OCI-LY3 (cell line): ENCODE data around the gene ITPKB.
A peak's percentile ranks its signal among the peaks of the same experiment; 100 is the strongest.

Experiments
- H2AFZ ChIP-seq: fragments of 200-600, 300-600 bp; shearing (Covaris generic); 2 replicates; pipeline ENCODE4 v1.6.0; 2014; ENCODE audit warnings: antibody characterized with exemption, low read depth, low read length
- H3K27ac ChIP-seq: fragments of 200-600, 300-600 bp; sonication (generic); 2 replicates; pipeline ENCODE4 v1.5.1; 2014; ENCODE audit warnings: mild to moderate bottlenecking, low read length, moderate library complexity, mixed read lengths
- H3K27me3 ChIP-seq: fragments of 200-600, 300-600 bp; sonication (generic); 2 replicates; pipeline ENCODE4 v1.6.1; 2014; ENCODE audit warnings: low read depth, low read length, mixed read lengths
- H3K36me3 ChIP-seq: fragments of 200-600, 300-600 bp; sonication (generic); replicated peaks from 2 replicates; pipeline ENCODE3; 2014; ENCODE audit warnings: low read depth, low read length, mixed read lengths
- H3K4me1 ChIP-seq: fragments of 300-600, 200-600 bp; sonication (generic); 2 replicates; pipeline ENCODE4 v1.6.1; 2014; ENCODE audit warnings: low read length, mixed read lengths
- H3K4me2 ChIP-seq: fragments of 200-600, 300-600 bp; sonication (generic); 2 replicates; pipeline ENCODE4 v1.6.1; 2014; ENCODE audit warnings: low read length, mixed read lengths
- H3K4me3 ChIP-seq: fragments of 300-600, 200-600 bp; sonication (generic); 2 replicates; pipeline ENCODE4 v1.5.1; 2014; ENCODE audit warnings: antibody characterized with exemption, mild to moderate bottlenecking, low read length, moderate library complexity
- H3K79me2 ChIP-seq: fragments of 300-600, 200-600 bp; shearing (Covaris generic); 2 replicates; pipeline ENCODE4 v1.6.1; 2014; ENCODE audit warnings: mild to moderate bottlenecking, low read length, mixed read lengths
- H3K9ac ChIP-seq: fragments of 300-600, 200-600 bp; shearing (Covaris generic); 2 replicates; pipeline ENCODE4 v1.6.0; 2014; ENCODE audit warnings: mild to moderate bottlenecking, low read length, moderate library complexity
- H3K9me3 ChIP-seq: fragments of 200-600, 300-600 bp; shearing (Covaris generic); 2 replicates; pipeline ENCODE4 v1.6.1; 2014; ENCODE audit warnings: low read length, mixed read lengths; ENCODE audit not compliant: insufficient read depth
- H4K20me1 ChIP-seq: fragments of 200-600, 300-600 bp; sonication (generic); 2 replicates; pipeline ENCODE4 v1.6.1; 2016; ENCODE audit warnings: low read length, mixed read lengths; ENCODE audit not compliant: insufficient read depth
- EZH2phosphoT487 ChIP-seq: fragments of 200-600 bp; shearing (Covaris generic); IDR thresholded peaks from 2 replicates; pipeline ENCODE4 v1.6.1; 2018; ENCODE audit warnings: antibody characterized with exemption, mixed run types, low read depth
- TF ChIP-seq, protein P1 (sequence below): fragments of 200-600, 300-600 bp; sonication (generic); IDR thresholded peaks from 2 replicates; pipeline ENCODE4 v1.5.1; 2014; ENCODE audit warnings: antibody characterized with exemption, low read length, low read depth

ITPKB gene

DNA sequence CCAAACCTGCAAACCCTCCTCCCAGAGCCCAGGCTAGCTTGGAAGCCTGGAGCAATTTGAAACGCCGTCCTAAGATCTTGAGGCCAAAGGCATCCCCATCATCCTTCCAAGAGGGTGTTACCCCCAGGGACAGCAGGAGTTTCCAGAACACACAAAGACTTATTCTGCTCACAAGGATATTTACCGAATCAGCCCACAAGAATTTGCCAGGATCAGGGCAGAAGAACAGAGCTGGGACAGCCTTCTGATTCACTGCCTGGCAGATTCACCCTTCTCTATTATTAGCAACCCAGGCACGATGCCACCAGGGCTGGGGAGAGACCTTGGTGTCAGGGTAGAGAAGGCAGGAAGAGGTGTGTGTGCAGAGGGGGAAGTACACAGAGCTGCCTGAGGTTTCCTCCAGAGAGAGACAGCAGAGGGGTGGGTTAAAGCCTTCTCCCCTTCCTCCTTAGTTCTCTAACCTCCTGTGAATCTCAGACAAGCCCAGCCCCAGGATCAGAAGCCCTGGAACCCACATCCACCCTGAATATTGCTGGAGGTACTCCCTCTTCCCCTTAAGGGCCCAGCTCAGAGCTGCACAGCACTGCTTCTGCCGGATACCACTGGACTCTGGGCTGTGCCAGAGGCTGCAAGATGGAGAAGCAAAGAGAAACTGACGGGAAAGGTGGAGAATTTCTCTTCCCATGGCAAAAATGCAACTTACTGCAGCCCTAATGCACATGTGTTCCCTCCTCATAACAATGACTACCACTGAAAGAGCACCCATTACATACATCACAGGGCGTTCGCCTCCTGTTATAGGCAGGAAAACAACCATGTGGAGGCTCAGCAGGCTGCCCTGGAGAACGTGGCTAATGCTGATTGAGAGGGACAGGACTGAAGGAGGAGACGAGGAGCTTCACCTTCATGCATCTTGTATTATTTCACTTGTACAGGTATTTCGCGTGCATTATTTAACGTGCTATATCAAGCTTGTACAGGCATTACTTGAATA lies 61.8 kb downstream of the ITPKB start:
- no peak overlapping the region for H2AFZ ChIP-seq
- H3K4me1 ChIP-seq = peaks cover 51% of the 10 kb centered on the region
- peaks cover 7% of the 10 kb centered on the region; the same call in 1 of the 2 replicates for H3K27me3 ChIP-seq
- H3K9me3 ChIP-seq = no peaks in the 10 kb centered on the region
- no peak for TF ChIP-seq EZH2phosphoT487
- TF ChIP-seq, protein P1, sequence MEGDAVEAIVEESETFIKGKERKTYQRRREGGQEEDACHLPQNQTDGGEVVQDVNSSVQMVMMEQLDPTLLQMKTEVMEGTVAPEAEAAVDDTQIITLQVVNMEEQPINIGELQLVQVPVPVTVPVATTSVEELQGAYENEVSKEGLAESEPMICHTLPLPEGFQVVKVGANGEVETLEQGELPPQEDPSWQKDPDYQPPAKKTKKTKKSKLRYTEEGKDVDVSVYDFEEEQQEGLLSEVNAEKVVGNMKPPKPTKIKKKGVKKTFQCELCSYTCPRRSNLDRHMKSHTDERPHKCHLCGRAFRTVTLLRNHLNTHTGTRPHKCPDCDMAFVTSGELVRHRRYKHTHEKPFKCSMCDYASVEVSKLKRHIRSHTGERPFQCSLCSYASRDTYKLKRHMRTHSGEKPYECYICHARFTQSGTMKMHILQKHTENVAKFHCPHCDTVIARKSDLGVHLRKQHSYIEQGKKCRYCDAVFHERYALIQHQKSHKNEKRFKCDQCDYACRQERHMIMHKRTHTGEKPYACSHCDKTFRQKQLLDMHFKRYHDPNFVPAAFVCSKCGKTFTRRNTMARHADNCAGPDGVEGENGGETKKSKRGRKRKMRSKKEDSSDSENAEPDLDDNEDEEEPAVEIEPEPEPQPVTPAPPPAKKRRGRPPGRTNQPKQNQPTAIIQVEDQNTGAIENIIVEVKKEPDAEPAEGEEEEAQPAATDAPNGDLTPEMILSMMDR = no peak
- H3K36me3 ChIP-seq = no peaks in the 10 kb centered on the region
- H3K4me3 ChIP-seq = peak overlapping the region; percentile 14; the same call in 1 of the 2 replicates
- H3K9ac ChIP-seq = no peak overlapping the region
- H3K79me2 ChIP-seq = no peaks in the 10 kb centered on the region
- H4K20me1 ChIP-seq = peaks cover 14% of the 10 kb centered on the region; the same call in 1 of the 2 replicates
- H3K27ac ChIP-seq = no peak overlapping the region
- peak overlapping the region; percentile 88 for H3K4me2 ChIP-seq

DNA sequence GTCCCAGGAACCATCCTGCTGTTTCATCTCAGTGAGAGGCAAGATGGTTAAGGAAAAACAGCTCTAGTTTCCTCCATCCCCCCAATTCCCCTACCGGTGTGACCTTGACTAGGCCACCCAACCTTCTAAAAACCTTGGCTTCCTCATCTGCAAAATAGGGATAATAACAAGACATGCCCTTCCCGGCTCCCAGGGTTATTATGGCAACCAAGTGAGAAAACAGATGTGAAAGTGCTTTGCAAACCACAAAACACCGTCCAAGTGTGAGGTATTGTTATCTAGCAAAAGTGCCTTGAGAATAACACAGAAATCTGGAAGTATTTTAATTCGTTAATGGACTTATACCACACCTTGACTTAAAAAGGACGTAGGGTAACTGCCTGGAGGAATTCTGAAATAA lies 62.7 kb downstream of the ITPKB start:
- Histone ChIP-seq H3K9me3 (no peaks in the 10 kb centered on the region), H4K20me1 (peaks cover 14% of the 10 kb centered on the region; the same call in 1 of the 2 replicates), H2AFZ (no peak overlapping the region), H3K4me2 (peak overlapping the region; percentile 88), H3K27me3 (peaks cover 7% of the 10 kb centered on the region; the same call in 1 of the 2 replicates), H3K36me3 (no peaks in the 10 kb centered on the region), H3K4me1 (peaks cover 51% of the 10 kb centered on the region), H3K9ac (no peak overlapping the region), H3K27ac (no peak overlapping the region), H3K4me3 (no peak overlapping the region), H3K79me2 (no peaks in the 10 kb centered on the region)
- TF ChIP-seq EZH2phosphoT487 = no peak
- TF ChIP-seq, protein P1 = no peak

GRCh38 chr1:226675715-226676357 lies 63.2 kb downstream of the ITPKB start:
- Histone ChIP-seq H3K79me2 (no peaks in the 10 kb centered on the region), H3K27me3 (0 out of 2 replicates have a peak, but pooled peaks cover 3% of the 10 kb centered on the region), H3K9ac (no peak overlapping the region), H3K36me3 (no peaks in the 10 kb centered on the region), H3K4me3 (peak overlapping the region; percentile 71), H4K20me1 (peaks cover 14% of the 10 kb centered on the region; the same call in 1 of the 2 replicates), H3K4me1 (peaks cover 51% of the 10 kb centered on the region), H2AFZ (no peak overlapping the region), H3K27ac (no peak overlapping the region), H3K9me3 (no peaks in the 10 kb centered on the region), H3K4me2 (peak overlapping the region; percentile 88)
- TF ChIP-seq, protein P1 = no peak
- no peak for TF ChIP-seq EZH2phosphoT487
